Bronchial epithelial cell (primary cell): Measurements from ENCODE around the gene PLA2G2F. TPM values are rescaled to one million over a fixed set of nuclear protein-coding genes. Genes with fewer than 3 reads are reported as not detected.

Source experiments
- DNase-seq: peaks from one replicate; pipeline ENCODE4 v3.0.0-alpha.2; 2010; ENCODE audit warnings: low read depth
- FAIRE-seq: peaks from 2 replicates; lab custom pipeline; 2011; peaks lifted over from hg19 to GRCh38; lab: Jason Lieb, UNC
- H3K27me3 ChIP-seq: 2 replicates; pipeline ENCODE4 v1.5.1; 2011; ENCODE audit warnings: low read length; ENCODE audit not compliant: control insufficient read depth, insufficient read depth
- H3K36me3 ChIP-seq: 2 replicates; pipeline ENCODE4 v1.5.1; 2011; ENCODE audit warnings: low read length; ENCODE audit not compliant: control insufficient read depth, insufficient read depth
- H3K4me3 ChIP-seq: 2 replicates; pipeline ENCODE4 v1.5.1; 2011; ENCODE audit warnings: mild to moderate bottlenecking, low read depth, low read length, control low read depth
- CTCF ChIP-seq: IDR thresholded peaks from 2 replicates; pipeline ENCODE4 v1.5.1; 2011; ENCODE audit warnings: mild to moderate bottlenecking, moderate library complexity, low read length, control low read depth, inconsistent platforms; ENCODE audit not compliant: insufficient read depth, severe bottlenecking
- total RNA-seq: library from RNA; depleted of rRNA; stranded (reverse); fragments of >200 nt; gene quantifications from 2 replicates; pipeline ENCODE4 v1.2.1, GENCODE V29; 2014

The PLA2G2F gene
- total RNA-seq, 1 donor from 2014 or later, result not detected

GRCh38 chr1:20150969-20151368, 11.8 kb downstream of the PLA2G2F start:
- TF ChIP-seq CTCF, result no peak
- no peaks in the 10 kb centered on the region for H3K36me3 ChIP-seq
- DNase-seq, result no peak
- no peaks in the 10 kb centered on the region for H3K27me3 ChIP-seq
- no peak overlapping the region for H3K4me3 ChIP-seq
- no peak for FAIRE-seq

GRCh38 chr1:20151906-20152598, 12.9 kb downstream of the PLA2G2F start:
- FAIRE-seq, result no peak
- peak; percentile 25 for DNase-seq
- peak; percentile 95 for TF ChIP-seq CTCF
- Histone ChIP-seq H3K4me3 (peak overlapping the region; percentile 8), H3K36me3 (no peaks in the 10 kb centered on the region), H3K27me3 (no peaks in the 10 kb centered on the region)

- no peak for TF ChIP-seq CTCF
- FAIRE-seq (no peak), DNase-seq (no peak)
- Histone ChIP-seq H3K27me3 (no peaks in the 10 kb centered on the region), H3K4me3 (no peak overlapping the region), H3K36me3 (no peaks in the 10 kb centered on the region)
Observed at GRCh38 chr1:20152599-20152930, 13.4 kb downstream of the PLA2G2F start.

GRCh38 chr1:20153000-20153418, 13.9 kb downstream of the PLA2G2F start:
- Histone ChIP-seq H3K36me3 (no peaks in the 10 kb centered on the region), H3K4me3 (no peak overlapping the region), H3K27me3 (no peaks in the 10 kb centered on the region)
- DNase-seq (no peak), FAIRE-seq (no peak)
- no peak for TF ChIP-seq CTCF

- no peaks in the 10 kb centered on the region for H3K36me3 ChIP-seq
- H3K4me3 ChIP-seq, result no peak overlapping the region
- H3K27me3 ChIP-seq, result no peaks in the 10 kb centered on the region
- no peak for FAIRE-seq
- no peak for DNase-seq
- no peak for TF ChIP-seq CTCF
Observed at GRCh38 chr1:20154301-20154831, 15.2 kb downstream of the PLA2G2F start.
